Psoas muscle (tissue), 8 donors: ENCODE results near the gene CCDC182. TPM values are rescaled to one million over a fixed set of nuclear protein-coding genes. Genes with fewer than 3 reads are reported as not detected.

Experiments
- ATAC-seq, 4 donors: fragments of 200-7000 bp; cut with Tn5 transposase; one replicate each; pipeline ENCODE4 v1.9.1; 2020; ENCODE audit warnings: moderate library complexity in 3 of 4, mild to moderate bottlenecking in 2 of 4
- DNase-seq, 2 donors: peaks; one replicate each; pipeline ENCODE4 v3.0.0-alpha.2; 2020
- H3K27ac ChIP-seq: fragments of 200-600 bp; one replicate; pipeline ENCODE4 v1.8.0; 2022
- H3K27me3 ChIP-seq, 3 donors: fragments of 200-600 bp in 1 of 3; one replicate each; pipeline versions ENCODE4 v1.6.1 to v1.8.0; 2013 to 2022; ENCODE audit warnings: low read length in 2 of 3, mild to moderate bottlenecking in 2 of 3, moderate library complexity in 1 of 3; ENCODE audit not compliant: insufficient read depth in 3 of 3
- H3K36me3 ChIP-seq, 2 donors: fragments of 200-600 bp in 1 of 2; one replicate each; pipeline versions ENCODE4 v1.6.1 to v1.8.0; 2013 to 2022; ENCODE audit warnings: low read depth in 1 of 2, mild to moderate bottlenecking in 1 of 2, moderate library complexity in 1 of 2; ENCODE audit not compliant: insufficient read depth in 1 of 2
- H3K4me1 ChIP-seq: fragments of 200-600 bp; one replicate; pipeline ENCODE4 v1.8.0; 2022
- H3K4me3 ChIP-seq: fragments of 200-600 bp; one replicate; pipeline ENCODE4 v1.8.0; 2022; ENCODE audit warnings: mild to moderate bottlenecking
- H3K9me3 ChIP-seq: fragments of 200-600 bp; one replicate; pipeline ENCODE4 v1.8.0; 2022
- WGBS, 3 donors: extraction: QIAGEN DNeasy Blood & Tissue Kit; methylation state at CpG; one replicate each; pipeline versions ENCODE4 v1.1.6 to v1.1.7; 2013; 5-methylcytosine and 5-hydroxymethylcytosine counted together
- intact Hi-C, 2 donors: fragments of 100-400 bp; cut with DNase I; formaldehyde crosslinking; loops; one replicate each; pipeline versions ENCODE4 v1.11.0 to v1.14.2; 2022
- polyA plus RNA-seq, 3 donors: library from polyadenylated mRNA; stranded (reverse); fragments of 200-250 nt; gene quantifications; one replicate each; pipeline ENCODE4 v1.2.3, GENCODE V29; 2013
- total RNA-seq, 4 donors: library from RNA; stranded (reverse); fragmentation: NEBNext Ultra II Directional in 2 of 4; extraction: Animal tissue kit (Norgen Biotek cat#: 25700) in 2 of 4; gene quantifications; one replicate each; pipeline versions ENCODE4 v1.2.1 to v1.2.4, GENCODE V29; 2021 to 2023
- TF ChIP-seq, protein P1 (sequence below): fragments of 200-600 bp; IDR thresholded peaks from one replicate; pipeline ENCODE4 v1.8.0; 2022; ENCODE audit warnings: antibody characterized with exemption
- donor health status: healthy with polysubstance abuse.
- donor health status: DM: no; HTN: no; CAD: no; lungs with moderate emphysema.
- donor health status: Bipolar disorder and iron deficiency.
- donor health status: healthy.
- donor health status: DM: yes; HTN: yes; CAD: no.
- donor health status: DM: no; HTN: no; CAD: no.
- donor health status: DM: no; HTN: no; CAD: no.
- donor health status: DM: yes; HTN: yes; CAD: no.

Gene CCDC182
- total and polyA plus RNA-seq, 7 donors: not detected

DNA sequence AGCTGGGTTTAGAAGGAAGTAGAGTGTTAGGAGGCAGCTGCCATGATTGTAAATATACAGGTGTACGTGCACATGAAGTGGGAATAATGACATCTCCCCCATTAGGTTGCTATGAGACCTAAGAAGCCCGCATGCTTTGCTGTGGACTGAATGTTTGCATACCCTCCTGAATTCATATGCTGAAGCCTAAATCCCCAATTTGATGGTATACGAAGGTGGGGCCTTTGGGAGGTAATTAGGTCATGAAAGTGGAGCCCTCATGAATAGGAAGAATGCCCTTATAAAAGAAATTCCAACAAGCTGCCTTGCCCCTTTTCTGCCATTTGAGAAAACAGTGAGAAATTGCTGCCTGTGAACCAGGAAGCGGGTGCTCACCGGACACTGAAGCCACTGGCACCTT lies 44.0 kb downstream of the CCDC182 start:
- Histone ChIP-seq H3K27me3 (peaks cover 0 to under 1% (median 0%) of the 10 kb centered on the region in 3 donors), H3K27ac (no peak overlapping the region), H3K4me1 (no peaks in the 10 kb centered on the region), H3K36me3 (no peaks in the 10 kb centered on the region), H3K9me3 (no peaks in the 10 kb centered on the region), H3K4me3 (no peak overlapping the region)
- TF ChIP-seq, protein P1, sequence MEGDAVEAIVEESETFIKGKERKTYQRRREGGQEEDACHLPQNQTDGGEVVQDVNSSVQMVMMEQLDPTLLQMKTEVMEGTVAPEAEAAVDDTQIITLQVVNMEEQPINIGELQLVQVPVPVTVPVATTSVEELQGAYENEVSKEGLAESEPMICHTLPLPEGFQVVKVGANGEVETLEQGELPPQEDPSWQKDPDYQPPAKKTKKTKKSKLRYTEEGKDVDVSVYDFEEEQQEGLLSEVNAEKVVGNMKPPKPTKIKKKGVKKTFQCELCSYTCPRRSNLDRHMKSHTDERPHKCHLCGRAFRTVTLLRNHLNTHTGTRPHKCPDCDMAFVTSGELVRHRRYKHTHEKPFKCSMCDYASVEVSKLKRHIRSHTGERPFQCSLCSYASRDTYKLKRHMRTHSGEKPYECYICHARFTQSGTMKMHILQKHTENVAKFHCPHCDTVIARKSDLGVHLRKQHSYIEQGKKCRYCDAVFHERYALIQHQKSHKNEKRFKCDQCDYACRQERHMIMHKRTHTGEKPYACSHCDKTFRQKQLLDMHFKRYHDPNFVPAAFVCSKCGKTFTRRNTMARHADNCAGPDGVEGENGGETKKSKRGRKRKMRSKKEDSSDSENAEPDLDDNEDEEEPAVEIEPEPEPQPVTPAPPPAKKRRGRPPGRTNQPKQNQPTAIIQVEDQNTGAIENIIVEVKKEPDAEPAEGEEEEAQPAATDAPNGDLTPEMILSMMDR: no peak
- intact Hi-C loops: no loop called here
- ATAC-seq: no peak
- DNase-seq: no peak
- WGBS, 3 donors: 90 to 95% (median 94%) methylated on average over 5 of the region's 5 CpGs

DNA sequence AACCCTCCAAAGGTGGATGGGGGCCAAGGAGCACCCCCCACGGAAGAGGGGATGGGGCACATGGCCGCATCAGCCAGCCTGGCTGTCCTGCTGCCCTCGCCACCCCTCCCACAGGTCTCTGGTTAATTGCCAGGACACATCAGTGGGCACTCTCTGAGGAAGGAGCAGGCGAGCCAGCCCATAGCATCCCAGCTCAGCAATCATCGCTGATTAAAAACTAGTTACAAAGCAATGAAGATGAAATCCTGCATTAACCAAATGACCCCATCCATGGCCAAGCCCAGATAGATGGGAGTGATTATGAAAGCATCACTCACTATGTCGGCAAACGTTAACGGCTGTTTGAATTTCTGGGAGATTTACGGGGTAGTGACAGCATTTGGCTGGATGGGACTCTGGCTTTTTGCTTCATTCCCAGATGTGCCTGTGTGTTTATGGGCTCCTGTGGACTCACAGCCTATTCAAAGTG lies 45.3 kb downstream of the CCDC182 start:
- no peak overlapping the region for H3K27ac ChIP-seq
- H3K9me3 ChIP-seq: no peaks in the 10 kb centered on the region
- DNase-seq (no peak), ATAC-seq (peak in 1 of 4 donors; percentile 40)
- no peaks in the 10 kb centered on the region for H3K36me3 ChIP-seq
- no peak overlapping the region for H3K4me3 ChIP-seq
- peaks cover 0 to 2% (median 0%) of the 10 kb centered on the region in 3 donors for H3K27me3 ChIP-seq
- intact Hi-C loops: no loop called here
- WGBS, 3 donors: 34 to 41% (median 39%) methylated on average over 9 of the region's 9 CpGs
- TF ChIP-seq, protein P1: no peak
- H3K4me1 ChIP-seq: no peaks in the 10 kb centered on the region

DNA sequence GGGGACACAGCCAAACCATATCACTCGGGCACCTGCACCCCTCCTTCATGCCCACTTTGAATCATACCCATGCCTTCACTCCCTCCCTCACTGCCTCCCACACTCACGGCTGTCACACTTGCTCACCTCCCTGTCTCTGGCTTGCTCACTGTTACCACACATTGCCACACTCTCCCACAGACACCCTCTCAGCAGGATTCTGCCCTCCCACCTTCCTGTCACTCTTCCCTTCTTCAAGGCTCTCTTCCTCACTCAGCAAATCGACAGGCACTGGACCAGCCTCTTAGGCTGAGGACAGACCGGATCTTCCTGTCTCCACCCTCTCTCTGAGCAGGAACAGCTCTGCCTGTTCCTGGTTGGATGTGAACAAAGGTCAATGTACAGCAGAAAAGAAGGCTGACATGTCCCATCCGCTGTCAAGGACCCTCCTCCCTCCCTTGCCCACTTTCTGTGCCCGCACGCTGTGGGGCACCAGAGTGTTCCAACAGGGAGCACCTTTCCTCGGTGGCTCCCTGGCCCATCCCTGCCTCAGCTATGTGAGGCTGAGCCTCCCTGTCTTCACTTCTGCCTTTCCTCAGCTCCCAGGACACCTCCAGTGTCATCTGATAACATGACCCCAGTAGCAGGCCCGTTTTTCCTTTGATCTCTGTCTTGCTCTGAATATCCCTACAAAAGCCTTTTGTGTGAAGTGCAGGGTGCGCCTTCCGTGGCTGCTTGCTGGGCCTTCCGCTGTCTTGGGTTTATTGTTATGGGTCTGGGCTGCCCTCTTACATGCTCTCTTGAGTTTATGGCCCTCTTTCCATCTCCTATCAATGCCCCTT lies 47.0 kb downstream of the CCDC182 start:
- no peak for DNase-seq
- no peaks in the 10 kb centered on the region for H3K9me3 ChIP-seq
- WGBS, 3 donors: 71 to 73% (median 72%) methylated on average over 12 of the region's 12 CpGs
- intact Hi-C loops: no loop called here
- no peak for ATAC-seq
- peaks cover 0 to 2% (median 0%) of the 10 kb centered on the region in 3 donors for H3K27me3 ChIP-seq
- no peak overlapping the region for H3K4me3 ChIP-seq
- no peaks in the 10 kb centered on the region for H3K36me3 ChIP-seq
- H3K4me1 ChIP-seq: no peaks in the 10 kb centered on the region
- no peak overlapping the region for H3K27ac ChIP-seq
- TF ChIP-seq, protein P1: no peak

DNA sequence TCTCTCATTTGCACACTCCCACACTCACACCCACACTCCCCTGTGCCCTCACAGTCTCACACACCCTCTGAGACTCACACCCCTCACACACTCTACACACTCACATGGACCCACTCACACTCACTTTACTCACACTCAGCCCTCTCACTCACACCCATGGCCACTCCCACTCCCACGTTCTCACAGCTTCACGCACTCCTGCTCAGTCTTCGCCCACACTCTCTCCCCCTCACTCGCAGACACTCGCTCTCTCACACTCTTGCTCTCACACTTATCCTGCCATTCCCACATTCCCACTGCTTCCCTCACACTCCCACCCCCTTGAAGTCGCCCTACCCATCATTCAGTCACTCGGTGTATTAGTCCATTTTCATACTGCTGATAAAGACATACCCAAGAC lies 47.9 kb downstream of the CCDC182 start:
- peaks cover 0 to 2% (median 0%) of the 10 kb centered on the region in 3 donors for H3K27me3 ChIP-seq
- no peak overlapping the region for H3K4me3 ChIP-seq
- intact Hi-C loops: no loop called here
- no peak for DNase-seq
- no peaks in the 10 kb centered on the region for H3K9me3 ChIP-seq
- no peaks in the 10 kb centered on the region for H3K4me1 ChIP-seq
- no peak for ATAC-seq
- no peaks in the 10 kb centered on the region for H3K36me3 ChIP-seq
- no peak overlapping the region for H3K27ac ChIP-seq
- 91 to 93% (median 92%) methylated on average over 7 of the region's 7 CpGs for WGBS, 3 donors
- TF ChIP-seq, protein P1: no peak
